ENCODE results near the gene TP53I3.

- TF ChIP-seq, protein P1, sequence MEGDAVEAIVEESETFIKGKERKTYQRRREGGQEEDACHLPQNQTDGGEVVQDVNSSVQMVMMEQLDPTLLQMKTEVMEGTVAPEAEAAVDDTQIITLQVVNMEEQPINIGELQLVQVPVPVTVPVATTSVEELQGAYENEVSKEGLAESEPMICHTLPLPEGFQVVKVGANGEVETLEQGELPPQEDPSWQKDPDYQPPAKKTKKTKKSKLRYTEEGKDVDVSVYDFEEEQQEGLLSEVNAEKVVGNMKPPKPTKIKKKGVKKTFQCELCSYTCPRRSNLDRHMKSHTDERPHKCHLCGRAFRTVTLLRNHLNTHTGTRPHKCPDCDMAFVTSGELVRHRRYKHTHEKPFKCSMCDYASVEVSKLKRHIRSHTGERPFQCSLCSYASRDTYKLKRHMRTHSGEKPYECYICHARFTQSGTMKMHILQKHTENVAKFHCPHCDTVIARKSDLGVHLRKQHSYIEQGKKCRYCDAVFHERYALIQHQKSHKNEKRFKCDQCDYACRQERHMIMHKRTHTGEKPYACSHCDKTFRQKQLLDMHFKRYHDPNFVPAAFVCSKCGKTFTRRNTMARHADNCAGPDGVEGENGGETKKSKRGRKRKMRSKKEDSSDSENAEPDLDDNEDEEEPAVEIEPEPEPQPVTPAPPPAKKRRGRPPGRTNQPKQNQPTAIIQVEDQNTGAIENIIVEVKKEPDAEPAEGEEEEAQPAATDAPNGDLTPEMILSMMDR (IDR thresholded peaks at IDR 0.05), result no peak
- TF ChIP-seq POLR2AphosphoS5 (IDR thresholded peaks at IDR 0.05), result no peak
- TF ChIP-seq POLR2A (IDR thresholded peaks at IDR 0.05), result no peak
Measured at GRCh38 chr2:24050041-24050979, 34.3 kb downstream of the TP53I3 start.

All from prostate gland (tissue), 2 donors.